ENCODE measurements around the gene NAT16. TPM values are rescaled to one million over a fixed set of nuclear protein-coding genes. Genes with fewer than 3 reads are reported as not detected.
"Not testable (repeated sequence)": the region's sequence is repeated elsewhere in the genome, so short reads cannot be mapped to it uniquely, and the experiment has no call there.

The NAT16 gene
- total RNA-seq, 1 donor from 2014 or later: 2.4 TPM

DNA sequence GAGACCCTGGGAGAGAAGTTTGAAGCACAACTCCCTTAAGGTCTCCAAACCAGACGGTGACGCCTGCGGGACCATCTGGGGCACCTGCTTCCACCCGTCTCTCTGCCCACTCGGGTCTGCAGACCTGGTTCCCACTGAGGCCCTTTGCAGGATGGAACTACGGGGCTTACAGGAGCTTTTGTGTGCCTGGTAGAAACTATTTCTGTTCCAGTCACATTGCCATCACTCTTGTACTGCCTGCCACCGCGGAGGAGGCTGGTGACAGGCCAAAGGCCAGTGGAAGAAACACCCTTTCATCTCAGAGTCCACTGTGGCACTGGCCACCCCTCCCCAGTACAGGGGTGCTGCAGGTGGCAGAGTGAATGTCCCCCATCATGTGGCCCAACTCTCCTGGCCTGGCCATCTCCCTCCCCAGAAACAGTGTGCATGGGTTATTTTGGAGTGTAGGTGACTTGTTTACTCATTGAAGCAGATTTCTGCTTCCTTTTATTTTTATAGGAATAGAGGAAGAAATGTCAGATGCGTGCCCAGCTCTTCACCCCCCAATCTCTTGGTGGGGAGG, 42.4 kb downstream of the NAT16 start:
- TF ChIP-seq CTCF (IDR thresholded peaks at IDR 0.05; ENCODE audit: partially characterized antibody, unreplicated experiment): no peak
- no peak overlapping the region for H3K4me3 Mint-ChIP-seq (ENCODE audit: unreplicated experiment)
- no peaks in the 10 kb centered on the region for H3K36me3 Mint-ChIP-seq (ENCODE audit: unreplicated experiment)
- peaks cover 10% of the 10 kb centered on the region for H3K27me3 Mint-ChIP-seq (ENCODE audit: unreplicated experiment)
- H3K9me3 Mint-ChIP-seq (ENCODE audit: unreplicated experiment): no peaks in the 10 kb centered on the region
- peaks cover 2% of the 10 kb centered on the region for H3K4me1 Mint-ChIP-seq (ENCODE audit: low read depth, unreplicated experiment)
- no peak overlapping the region for H3K27ac Mint-ChIP-seq (ENCODE audit: unreplicated experiment)
- no peak for DNase-seq

DNA sequence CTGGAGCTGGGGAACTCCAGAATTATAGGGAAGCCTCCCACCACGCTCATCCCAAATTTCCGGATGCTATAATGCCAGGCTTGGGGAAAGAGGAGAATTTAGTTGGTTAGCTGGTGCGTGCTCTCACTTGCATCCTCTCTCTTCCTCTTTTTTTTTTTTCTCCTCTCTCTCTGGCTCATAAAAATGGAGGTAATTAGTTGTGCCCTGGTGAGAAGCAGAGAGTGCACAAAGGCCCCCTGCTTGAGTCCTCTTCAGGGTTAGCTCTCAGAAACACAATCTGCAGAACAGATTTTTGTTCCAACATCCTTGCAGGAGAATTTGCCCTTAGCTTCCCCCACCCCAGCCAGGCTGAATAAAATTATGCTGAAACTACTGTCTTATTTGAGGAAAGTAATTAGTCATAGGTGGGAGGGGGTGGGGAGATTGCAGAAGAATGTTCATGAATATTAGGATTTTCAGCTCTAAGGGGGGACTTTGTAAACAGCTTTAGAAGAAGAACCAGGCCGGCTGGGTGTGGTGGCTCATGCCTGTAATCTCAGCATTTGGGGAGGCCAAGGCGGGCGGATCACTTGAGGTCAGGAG, 45.6 kb downstream of the NAT16 start:
- no peak for TF ChIP-seq CTCF (IDR thresholded peaks at IDR 0.05; ENCODE audit: partially characterized antibody, unreplicated experiment)
- no peak overlapping the region for H3K27ac Mint-ChIP-seq (ENCODE audit: unreplicated experiment)
- DNase-seq: no peak
- H3K27me3 Mint-ChIP-seq (ENCODE audit: unreplicated experiment): peaks cover 10% of the 10 kb centered on the region
- peaks cover 2% of the 10 kb centered on the region for H3K4me1 Mint-ChIP-seq (ENCODE audit: low read depth, unreplicated experiment)
- H3K4me3 Mint-ChIP-seq (ENCODE audit: unreplicated experiment): no peak overlapping the region
- no peaks in the 10 kb centered on the region for H3K9me3 Mint-ChIP-seq (ENCODE audit: unreplicated experiment)
- H3K36me3 Mint-ChIP-seq (ENCODE audit: unreplicated experiment): no peaks in the 10 kb centered on the region

DNA sequence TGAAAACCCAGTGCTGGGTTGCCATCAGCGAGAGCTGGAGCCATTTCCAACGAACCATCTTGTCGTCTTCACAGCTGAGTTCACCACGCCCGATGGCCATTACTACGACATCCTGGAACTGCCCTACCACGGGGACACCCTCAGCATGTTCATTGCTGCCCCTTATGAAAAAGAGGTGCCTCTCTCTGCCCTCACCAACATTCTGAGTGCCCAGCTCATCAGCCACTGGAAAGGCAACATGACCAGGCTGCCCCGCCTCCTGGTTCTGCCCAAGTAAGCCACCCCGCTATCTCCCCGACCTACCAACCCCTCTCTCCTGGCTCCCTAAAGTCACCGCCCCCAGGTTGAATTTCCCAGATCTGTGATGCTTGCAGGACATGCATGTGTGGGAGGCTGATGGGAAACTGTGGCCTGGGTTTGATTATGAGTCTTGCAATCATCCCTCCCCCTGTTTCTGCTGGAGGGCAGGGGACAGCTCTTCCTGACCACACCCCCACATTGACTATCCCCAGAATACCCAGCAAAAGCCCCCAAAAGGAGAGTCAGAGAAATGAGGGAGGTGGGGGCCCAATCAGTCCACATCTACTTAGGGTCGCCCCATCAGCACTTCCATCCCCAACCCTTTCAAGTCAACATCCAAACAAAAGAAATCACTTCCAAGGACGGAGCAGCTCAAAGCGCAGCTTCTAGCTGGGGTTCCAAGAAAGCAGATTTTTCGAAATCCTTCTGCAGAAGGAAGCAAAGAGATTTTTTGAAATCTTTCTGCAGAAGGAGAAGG, 46.3 kb downstream of the NAT16 start:
- Mint-ChIP-seq H3K36me3 (ENCODE audit: unreplicated experiment) (no peaks in the 10 kb centered on the region), H3K27ac (ENCODE audit: unreplicated experiment) (no peak overlapping the region), H3K4me3 (ENCODE audit: unreplicated experiment) (no peak overlapping the region)

DNA sequence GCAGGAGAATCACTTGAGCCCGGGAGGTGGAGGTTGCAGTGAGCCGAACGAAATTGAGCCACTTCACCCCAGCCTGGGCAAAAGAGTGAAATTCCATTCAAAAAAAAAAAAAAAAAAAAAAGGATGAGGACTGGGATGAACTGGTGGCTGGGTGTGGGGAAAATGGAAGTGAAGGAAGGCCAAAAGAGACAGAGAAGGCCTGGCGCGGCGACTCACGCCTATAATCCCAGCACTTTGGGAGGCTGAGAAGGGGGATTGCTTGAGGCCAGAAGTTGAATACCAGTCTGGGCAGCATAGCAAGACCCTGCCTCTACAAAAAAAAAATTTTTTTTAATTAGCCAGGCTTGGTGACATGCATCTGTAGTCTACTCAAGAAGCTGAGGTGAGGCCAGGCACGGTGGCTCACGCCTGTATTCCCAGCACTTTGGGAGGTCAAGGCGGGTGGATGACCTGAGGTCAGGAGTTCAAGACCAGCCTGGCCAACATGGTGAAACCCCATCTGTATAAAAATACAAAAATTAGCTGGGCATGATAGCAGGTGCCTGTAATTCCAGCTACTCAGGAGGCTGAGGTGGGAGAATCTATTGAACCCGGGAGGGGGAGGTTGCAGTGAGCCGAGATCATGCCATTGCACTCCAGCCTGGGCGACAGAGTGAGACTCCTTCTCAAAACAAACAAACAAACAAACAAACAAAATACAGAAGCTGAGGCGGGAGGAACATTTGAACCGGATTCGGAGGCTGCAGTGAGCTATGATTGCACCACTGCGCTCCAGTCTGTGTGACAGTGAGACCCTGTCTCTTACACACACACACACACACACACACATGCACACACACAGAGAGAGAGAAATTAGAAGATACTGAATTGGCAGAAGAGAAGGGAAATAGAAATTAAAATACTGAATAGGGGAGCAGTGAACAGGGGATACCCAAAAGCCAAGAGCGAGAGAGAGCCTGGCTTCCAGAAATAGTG, 47.2 kb downstream of the NAT16 start:
- H3K27ac Mint-ChIP-seq (ENCODE audit: unreplicated experiment): peak overlapping the region; percentile 3
- not testable (repeated sequence) for H3K9me3 Mint-ChIP-seq (ENCODE audit: unreplicated experiment); H3K4me3 Mint-ChIP-seq (ENCODE audit: unreplicated experiment); DNase-seq; H3K4me1 Mint-ChIP-seq (ENCODE audit: low read depth, unreplicated experiment); H3K36me3 Mint-ChIP-seq (ENCODE audit: unreplicated experiment); H3K27me3 Mint-ChIP-seq (ENCODE audit: unreplicated experiment)

More for the DNA sequence above, 46.3 kb downstream of the NAT16 start:
- H3K9me3 Mint-ChIP-seq (ENCODE audit: unreplicated experiment): no peaks in the 10 kb centered on the region
- peaks cover 10% of the 10 kb centered on the region for H3K27me3 Mint-ChIP-seq (ENCODE audit: unreplicated experiment)
- H3K4me1 Mint-ChIP-seq (ENCODE audit: low read depth, unreplicated experiment): peaks cover 2% of the 10 kb centered on the region
- no peak for DNase-seq
- TF ChIP-seq CTCF (IDR thresholded peaks at IDR 0.05; ENCODE audit: partially characterized antibody, unreplicated experiment): no peak

DNA sequence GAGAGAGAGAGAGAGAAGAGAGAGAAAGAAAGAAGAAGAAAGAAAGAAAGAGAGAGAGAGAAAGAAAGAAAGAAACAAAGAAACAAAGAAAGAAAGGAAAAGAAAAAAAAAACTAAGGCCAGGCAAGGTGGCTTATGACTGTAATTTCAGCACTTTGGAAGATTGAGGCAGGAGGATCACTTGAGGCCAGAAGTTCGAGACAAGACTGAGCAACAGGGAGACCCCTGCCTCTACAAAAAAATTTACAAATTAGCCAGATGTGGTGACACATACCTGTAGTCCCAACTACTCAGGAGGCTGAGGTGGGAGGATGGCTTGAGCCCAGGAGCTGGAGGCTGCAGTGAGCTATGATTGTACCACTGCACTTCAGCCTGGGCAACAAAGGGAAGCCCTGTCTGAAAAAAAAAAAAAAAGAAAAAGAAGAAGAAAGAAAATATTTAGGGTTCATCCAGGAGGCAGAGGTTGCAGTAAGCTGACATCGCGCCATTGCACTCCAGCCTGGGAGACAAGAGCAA, 50.4 kb downstream of the NAT16 start:
- H3K27ac Mint-ChIP-seq (ENCODE audit: unreplicated experiment): no peak overlapping the region
- no peak overlapping the region for H3K4me3 Mint-ChIP-seq (ENCODE audit: unreplicated experiment)
- no peak for DNase-seq
- H3K9me3 Mint-ChIP-seq (ENCODE audit: unreplicated experiment): peaks cover 2% of the 10 kb centered on the region
- no peaks in the 10 kb centered on the region for H3K36me3 Mint-ChIP-seq (ENCODE audit: unreplicated experiment)
- no peak for TF ChIP-seq CTCF (IDR thresholded peaks at IDR 0.05; ENCODE audit: partially characterized antibody, unreplicated experiment)
- peaks cover 10% of the 10 kb centered on the region for H3K27me3 Mint-ChIP-seq (ENCODE audit: unreplicated experiment)
- peaks cover 2% of the 10 kb centered on the region for H3K4me1 Mint-ChIP-seq (ENCODE audit: low read depth, unreplicated experiment)
